UCSD-AML1 (cell line): ENCODE data around the gene MYL4.
"Not testable (repeated sequence)": the region's sequence is repeated elsewhere in the genome, so short reads cannot be mapped to it uniquely, and the experiment has no call there.

Experiments used
- DNase-seq: peaks from one replicate; lab custom pipeline; 2025; ENCODE audit not compliant: unreplicated experiment; lab: John Stamatoyannopoulos, UW

MYL4 gene

GRCh38 chr17:47269561-47270280 is 60.6 kb downstream of the MYL4 start:
- DNase-seq, result not testable (repeated sequence)

DNA sequence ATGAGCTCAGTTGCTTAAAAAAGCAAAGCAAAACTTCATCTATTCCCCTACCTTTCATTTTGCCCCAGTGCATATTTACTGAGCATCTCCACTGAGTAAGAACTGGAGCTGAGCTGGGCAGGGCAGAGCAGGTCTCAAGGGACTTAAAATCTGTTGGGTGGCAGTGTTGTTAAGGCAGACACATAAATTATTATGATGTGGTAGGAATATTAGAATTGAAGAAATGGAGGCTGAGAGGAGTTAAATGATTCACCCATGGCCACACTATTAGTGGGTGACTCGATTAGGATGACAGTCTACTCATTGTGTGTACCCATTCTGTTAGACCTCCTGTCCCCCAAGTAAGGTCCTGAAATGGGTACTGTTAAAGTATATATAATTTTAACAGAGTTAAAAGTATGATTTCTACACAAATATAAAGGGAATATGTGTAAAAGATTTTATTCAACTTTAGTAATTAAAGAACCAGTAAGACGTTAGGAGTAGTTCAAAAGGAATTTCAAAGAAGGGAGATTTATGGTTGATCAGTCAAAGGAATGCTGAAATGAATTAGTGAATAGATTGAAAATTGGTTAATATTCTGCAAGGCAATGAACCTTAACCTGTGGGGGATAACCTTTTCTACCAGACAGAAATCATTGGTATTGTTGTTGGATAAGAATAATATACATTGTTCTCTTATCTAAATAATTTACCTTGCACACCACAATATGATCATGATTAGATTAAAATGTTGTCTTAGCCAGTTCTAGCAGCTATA is 62.0 kb downstream of the MYL4 start:
- no peak for DNase-seq

DNA sequence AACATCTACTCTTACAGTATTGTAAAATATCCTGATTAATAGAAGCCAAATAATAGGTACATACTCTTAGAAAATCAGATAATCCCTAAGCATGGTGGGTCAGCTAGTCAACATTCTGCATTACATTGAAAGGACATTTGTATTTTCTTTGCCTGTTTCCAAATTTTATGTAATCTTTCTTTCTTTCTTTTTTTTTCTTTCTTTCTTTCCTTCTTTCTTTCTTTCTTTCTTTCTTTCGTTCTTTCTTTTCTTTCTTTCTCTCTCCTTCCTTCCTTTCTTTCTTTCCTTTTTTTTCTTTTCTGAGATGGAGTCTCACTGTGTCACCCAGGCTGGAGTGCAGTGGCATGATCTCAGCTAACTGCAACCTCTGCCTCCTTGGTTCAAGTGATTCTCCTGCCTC is 63.3 kb downstream of the MYL4 start:
- no peak for DNase-seq

- no peak for DNase-seq
Observed at GRCh38 chr17:47273245-47273644, 64.1 kb downstream of the MYL4 start.
